GM23248 (cell line): Measurements from ENCODE around the gene PLXNA1.

Source experiments
- EZH2 ChIP-seq: fragments of 200-600 bp; sonication (generic); IDR thresholded peaks from 2 replicates; pipeline ENCODE4 v1.6.1; 2018; ENCODE audit warnings: antibody characterized with exemption, mild to moderate bottlenecking; ENCODE audit not compliant: insufficient read depth, poor library complexity, severe bottlenecking
- EZH2phosphoT487 ChIP-seq: fragments of 200-600 bp; sonication (generic); IDR thresholded peaks from 2 replicates; pipeline ENCODE4 v1.6.1; 2018; ENCODE audit warnings: antibody characterized with exemption, moderate library complexity, mild to moderate bottlenecking, low read depth; ENCODE audit not compliant: insufficient read depth

- TF ChIP-seq EZH2 (no peak), EZH2phosphoT487 (no peak)
Observed at GRCh38 chr3:127017229-127017628, 34.3 kb downstream of the PLXNA1 start.
